Common myeloid progenitor, CD34-positive (primary cell): ENCODE measurements around the gene DARS1.
A peak's percentile ranks its signal among the peaks of the same experiment; 100 is the strongest.

ENCODE experiments used
- CTCF ChIA-PET: fragments of 350-600 bp; sonication (Branson Sonifier 250); formaldehyde crosslinking; loops from one replicate; lab custom pipeline; 2021; ENCODE audit warnings: antibody characterized with exemption; lab: Charles Lee
- POLR2A ChIA-PET: fragments of 350-600 bp; sonication (Branson Sonifier 250); formaldehyde crosslinking; loops from one replicate; lab custom pipeline; 2021; ENCODE audit warnings: antibody characterized with exemption; lab: Charles Lee
- DNase-seq, 3 donors: peaks; one replicate each; pipeline versions ENCODE4 v3.0.0 to v3.0.0-alpha.2; 2013
- H3K27ac ChIP-seq, 2 experiments: 1 replicate in 1 of 2; 2 replicates in 1 of 2; pipeline ENCODE4 v1.7.0; 2013; ENCODE audit warnings: inconsistent platforms in 2 of 2, low read length in 2 of 2, mild to moderate bottlenecking in 2 of 2, low read depth in 1 of 2, moderate library complexity in 1 of 2; ENCODE audit not compliant: severe bottlenecking in 2 of 2, insufficient read depth in 1 of 2, poor library complexity in 1 of 2
- H3K27me3 ChIP-seq, 5 experiments: replicated peaks in 2 of 5; 1 replicate in 3 of 5; 2 replicates in 2 of 5; pipeline versions ENCODE4 v1.6.1 to v1.7.0; 2013; ENCODE audit warnings: low read length in 4 of 5, mild to moderate bottlenecking in 2 of 5, moderate library complexity in 2 of 5, inconsistent platforms in 1 of 5; ENCODE audit not compliant: insufficient read depth in 5 of 5, control insufficient read depth in 4 of 5
- H3K36me3 ChIP-seq, 4 experiments: 1 replicate in 2 of 4; 2 replicates in 2 of 4; pipeline versions ENCODE4 v1.6.1 to v1.7.0; 2013; ENCODE audit warnings: low read length in 3 of 4, control low read depth in 1 of 4, mild to moderate bottlenecking in 1 of 4; ENCODE audit not compliant: control insufficient read depth in 4 of 4, insufficient read depth in 4 of 4
- H3K4me1 ChIP-seq, 4 experiments: 1 replicate in 3 of 4; 2 replicates in 1 of 4; pipeline versions ENCODE4 v1.6.1 to v1.7.1; 2013; ENCODE audit warnings: low read length in 3 of 4, mild to moderate bottlenecking in 3 of 4, control low read depth in 1 of 4, inconsistent platforms in 1 of 4, moderate library complexity in 1 of 4; ENCODE audit not compliant: control insufficient read depth in 4 of 4, insufficient read depth in 4 of 4; ENCODE audit errors: control extremely low read depth in 1 of 4
- H3K4me3 ChIP-seq, 7 experiments: 1 replicate in 4 of 7; 2 replicates in 3 of 7; pipeline versions ENCODE4 v1.5.1 to v1.7.0; 2013; ENCODE audit warnings: mild to moderate bottlenecking in 7 of 7, low read length in 6 of 7, moderate library complexity in 6 of 7, inconsistent platforms in 2 of 7, low read depth in 2 of 7, control low read depth in 1 of 7; ENCODE audit not compliant: insufficient read depth in 4 of 7, control insufficient read depth in 1 of 7; ENCODE audit errors: extremely low read depth in 1 of 7
- H3K9me3 ChIP-seq, 5 experiments: 1 replicate in 4 of 5; 2 replicates in 1 of 5; pipeline versions ENCODE4 v1.6.1 to v1.7.1; 2013; ENCODE audit warnings: low read length in 4 of 5, mild to moderate bottlenecking in 2 of 5, inconsistent platforms in 1 of 5, low read depth in 1 of 5, moderate library complexity in 1 of 5; ENCODE audit not compliant: control insufficient read depth in 4 of 5, insufficient read depth in 2 of 5; ENCODE audit errors: control extremely low read depth in 1 of 5
- WGBS: methylation state at CpG from one replicate; pipeline ENCODE4 v1.1.5; 2013; ENCODE audit not compliant: insufficient coverage; 5-methylcytosine and 5-hydroxymethylcytosine counted together

The DARS1 gene

GRCh38 chr2:136013136-136013685 lies 27.8 kb upstream of the DARS1 start:
- DNase-seq: no peak
- no peaks in the 10 kb centered on the region for H3K36me3 ChIP-seq
- no peaks in the 10 kb centered on the region for H3K9me3 ChIP-seq
- H3K4me1 ChIP-seq: peaks cover 10 to 30% (median 25%) of the 10 kb centered on the region in 4 experiments
- no peak overlapping the region for H3K4me3 ChIP-seq
- H3K27ac ChIP-seq: no peak overlapping the region
- WGBS: 20% methylated on average over 1 of the region's 3 CpGs
- H3K27me3 ChIP-seq: no peaks in the 10 kb centered on the region
- ChIA-PET POLR2A (no interaction called here), CTCF (interaction anchor here (1.2 kb wide), 1 partner anchor 14 kb away, joined by 3 read pairs; no protein-coding TSS in a partner anchor)

- POLR2A ChIA-PET: no interaction called here
- Histone ChIP-seq H3K4me1 (peaks cover 19 to 39% (median 30%) of the 10 kb centered on the region in 4 experiments), H3K36me3 (no peaks in the 10 kb centered on the region), H3K4me3 (no peak overlapping the region), H3K27ac (no peak overlapping the region), H3K9me3 (no peaks in the 10 kb centered on the region), H3K27me3 (no peaks in the 10 kb centered on the region)
- DNase-seq: no peak
- CTCF ChIA-PET: interaction anchor here (1.9 kb wide), 1 partner anchor 9 kb away, joined by 6 read pairs; no protein-coding TSS in a partner anchor
- 75% methylated on average over 1 of the region's 2 CpGs for WGBS
Measured at GRCh38 chr2:136012315-136012714, 26.9 kb upstream of the DARS1 start.

DNA sequence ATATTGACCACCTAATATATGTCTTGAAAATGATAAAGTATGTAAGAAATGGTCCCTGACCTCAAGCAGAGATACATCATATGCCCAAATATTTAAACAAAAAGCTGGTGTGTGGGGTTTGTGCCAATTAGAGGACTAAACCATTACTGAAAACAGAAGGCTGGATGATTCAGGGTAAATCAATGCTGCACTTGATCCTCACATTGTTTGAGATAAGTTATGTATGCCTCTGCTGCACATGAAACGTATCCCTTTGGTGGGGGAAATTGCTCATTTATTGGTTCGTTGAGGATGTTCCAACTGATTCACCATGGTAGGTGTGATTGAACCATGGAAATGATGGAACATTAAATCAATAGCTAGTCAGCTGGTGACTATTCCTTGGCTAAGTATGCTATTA lies 24.7 kb upstream of the DARS1 start:
- peaks cover 36 to 61% (median 51%) of the 10 kb centered on the region in 4 experiments for H3K4me1 ChIP-seq
- no peaks in the 10 kb centered on the region for H3K36me3 ChIP-seq
- H3K27me3 ChIP-seq: no peaks in the 10 kb centered on the region
- POLR2A ChIA-PET: interaction anchor here (2.2 kb wide), 1 partner anchor 15 kb away, joined by 8 read pairs; no protein-coding TSS in a partner anchor
- no peak overlapping the region for H3K27ac ChIP-seq
- H3K4me3 ChIP-seq: no peak overlapping the region
- 100% methylated on average over 2 of the region's 2 CpGs for WGBS
- CTCF ChIA-PET: interaction anchor here (1.9 to 5.0 kb wide), 3 partner anchors 12 to 15 kb away, joined by 5 to 31 read pairs (median 16); no protein-coding TSS in a partner anchor
- H3K9me3 ChIP-seq: no peaks in the 10 kb centered on the region
- no peak for DNase-seq

DNA sequence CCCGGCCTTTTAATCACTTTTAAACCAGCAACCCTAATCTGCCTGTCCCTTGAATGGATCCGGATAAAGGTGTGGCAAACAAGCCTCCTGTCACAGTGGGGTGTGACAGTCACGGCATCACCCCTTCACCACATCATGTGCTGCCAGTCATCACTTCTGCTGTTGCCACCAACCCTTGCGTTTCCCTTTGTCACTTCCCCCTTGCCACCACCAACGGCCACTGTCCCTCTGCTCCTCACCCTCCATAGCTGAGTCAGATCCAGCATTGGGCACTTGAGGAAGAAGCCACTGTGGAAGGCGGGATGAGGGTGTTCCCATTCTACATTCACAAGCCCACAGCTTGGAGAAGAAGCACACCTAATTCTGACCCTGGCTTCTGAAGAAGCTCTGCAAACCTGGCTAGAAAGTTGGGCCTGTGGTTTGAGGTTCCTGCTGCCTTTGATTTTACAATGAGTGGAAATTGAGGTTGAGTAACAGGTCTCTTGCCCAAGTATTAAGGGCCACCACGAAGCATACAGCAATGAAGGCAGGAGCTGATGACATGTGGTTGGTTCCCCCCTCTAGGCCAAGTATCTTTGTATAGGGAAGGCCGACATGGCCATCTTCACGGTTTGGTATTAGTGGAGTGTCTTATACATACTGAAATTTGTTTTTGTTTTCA lies 22.9 kb upstream of the DARS1 start:
- Histone ChIP-seq H3K36me3 (no peaks in the 10 kb centered on the region), H3K4me1 (peaks cover 34 to 62% (median 50%) of the 10 kb centered on the region in 4 experiments), H3K27ac (peak overlapping the region; percentile 78 to 92), H3K9me3 (no peaks in the 10 kb centered on the region), H3K27me3 (no peaks in the 10 kb centered on the region), H3K4me3 (peak overlapping the region in 1 of 7 experiments; percentile 28)
- WGBS: 0% methylated on average over 5 of the region's 9 CpGs
- peak; percentile 97 to 100 (median 99) for DNase-seq
- CTCF ChIA-PET: interaction anchor here (0.7 to 5.0 kb wide), 12 partner anchors 8 to 376 kb away, joined by 3 to 31 read pairs (median 3); no protein-coding TSS in a partner anchor
- POLR2A ChIA-PET: interaction anchor here (0.5 to 2.2 kb wide), 7 partner anchors 17 to 366 kb away, joined by 3 to 8 read pairs (median 3); partner anchors contain the start of gene DARS1

DNA sequence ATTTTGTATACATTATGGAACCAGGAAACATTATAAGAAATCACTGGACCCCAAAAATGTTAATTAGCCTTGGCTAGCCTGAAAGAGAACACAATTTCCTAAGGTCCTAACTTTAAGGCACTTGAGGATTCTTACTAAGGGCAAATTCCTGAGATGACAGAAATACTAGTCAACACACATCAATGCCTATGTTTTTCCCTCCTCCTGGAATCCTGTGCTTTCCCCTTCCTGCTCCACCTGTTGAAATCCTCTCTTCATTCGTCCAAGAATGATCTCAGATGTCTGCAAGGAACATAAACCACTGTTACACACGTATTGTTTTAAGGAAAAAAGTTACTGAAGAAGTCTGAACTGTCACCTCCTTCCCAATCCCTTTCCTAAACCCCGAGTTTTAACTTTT lies 21.2 kb upstream of the DARS1 start:
- no peaks in the 10 kb centered on the region for H3K36me3 ChIP-seq
- peak overlapping the region in 1 of 2 experiments; percentile 92 for H3K27ac ChIP-seq
- H3K4me1 ChIP-seq: peaks cover 27 to 55% (median 44%) of the 10 kb centered on the region in 4 experiments
- no peaks in the 10 kb centered on the region for H3K27me3 ChIP-seq
- 100% methylated on average over 1 of the region's 3 CpGs for WGBS
- no peaks in the 10 kb centered on the region for H3K9me3 ChIP-seq
- no peak for DNase-seq
- CTCF ChIA-PET: interaction anchor here (1.1 to 5.0 kb wide), 3 partner anchors 9 to 17 kb away, joined by 3 to 31 read pairs (median 16); no protein-coding TSS in a partner anchor
- POLR2A ChIA-PET: interaction anchor here (1.2 kb wide), 1 partner anchor 110 kb away, joined by 6 read pairs; no protein-coding TSS in a partner anchor
- H3K4me3 ChIP-seq: no peak overlapping the region

DNA sequence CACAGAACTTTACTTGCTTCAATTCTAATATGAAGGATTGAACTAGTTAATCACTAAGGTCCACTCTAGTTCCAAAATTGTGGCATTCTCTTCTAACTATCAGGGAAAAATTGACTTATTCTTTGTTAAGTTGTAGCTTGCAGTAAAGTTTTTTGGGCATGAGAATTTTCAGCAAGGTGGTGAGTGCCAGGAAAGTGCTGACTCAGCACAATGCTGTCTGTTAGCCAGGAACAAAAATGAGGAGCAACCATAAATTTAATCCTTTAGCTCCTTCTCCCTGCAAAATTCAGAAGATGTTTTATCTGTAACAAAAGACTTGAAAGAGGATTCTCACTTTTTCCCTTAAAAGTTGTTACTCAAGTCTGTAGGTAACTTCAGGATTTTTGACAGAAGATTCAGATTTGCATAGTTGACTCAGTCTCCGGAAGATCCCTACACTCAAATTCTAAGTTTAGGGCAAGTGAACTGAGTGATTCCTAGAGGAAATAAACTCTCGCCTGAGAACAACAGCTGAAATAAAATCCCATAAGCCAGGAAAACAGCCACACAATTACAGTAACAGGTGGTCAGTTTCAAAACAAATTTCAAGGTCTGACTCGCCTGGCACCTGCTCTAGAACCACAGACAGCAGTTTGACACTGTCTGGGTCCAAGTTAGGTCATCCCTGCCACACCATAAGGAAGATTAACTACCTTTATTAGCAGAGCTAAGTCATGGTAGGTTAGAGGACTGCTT lies 20.2 kb upstream of the DARS1 start:
- Histone ChIP-seq H3K4me3 (no peak overlapping the region), H3K36me3 (no peaks in the 10 kb centered on the region), H3K27ac (no peak overlapping the region), H3K27me3 (no peaks in the 10 kb centered on the region), H3K4me1 (peaks cover 22 to 58% (median 45%) of the 10 kb centered on the region in 4 experiments), H3K9me3 (no peaks in the 10 kb centered on the region)
- POLR2A ChIA-PET: interaction anchor here (1.2 kb wide), 1 partner anchor 111 kb away, joined by 6 read pairs; no protein-coding TSS in a partner anchor
- peak in 2 of 3 donors; percentile 40 to 62 for DNase-seq
- 86% methylated on average over 1 of the region's 3 CpGs for WGBS
- CTCF ChIA-PET: interaction anchor here (0.7 to 5.0 kb wide), 9 partner anchors 8 to 378 kb away, joined by 3 to 31 read pairs (median 4); partner anchors contain the start of gene DARS1
